MM.1S (cell line): Measurements from ENCODE around the gene DENND4A.

ENCODE experiments used
- EZH2 ChIP-seq: fragments of 300-600 bp; sonication (generic); optimal IDR thresholded peaks from 2 replicates; pipeline ENCODE3; 2017; ENCODE audit warnings: low read depth, mild to moderate bottlenecking, antibody characterized with exemption, low read length, mixed read lengths
- EZH2phosphoT487 ChIP-seq: fragments of 300-600 bp; sonication (generic); IDR thresholded peaks from 2 replicates; pipeline ENCODE4 v1.6.1; 2018; ENCODE audit warnings: antibody characterized with exemption, low read length
- TF ChIP-seq, protein P1 (sequence below): fragments of 300-600 bp; sonication (generic); IDR thresholded peaks from 2 replicates; pipeline ENCODE4 v1.5.1; 2016; ENCODE audit warnings: antibody characterized with exemption, low read length, mixed read lengths

DNA sequence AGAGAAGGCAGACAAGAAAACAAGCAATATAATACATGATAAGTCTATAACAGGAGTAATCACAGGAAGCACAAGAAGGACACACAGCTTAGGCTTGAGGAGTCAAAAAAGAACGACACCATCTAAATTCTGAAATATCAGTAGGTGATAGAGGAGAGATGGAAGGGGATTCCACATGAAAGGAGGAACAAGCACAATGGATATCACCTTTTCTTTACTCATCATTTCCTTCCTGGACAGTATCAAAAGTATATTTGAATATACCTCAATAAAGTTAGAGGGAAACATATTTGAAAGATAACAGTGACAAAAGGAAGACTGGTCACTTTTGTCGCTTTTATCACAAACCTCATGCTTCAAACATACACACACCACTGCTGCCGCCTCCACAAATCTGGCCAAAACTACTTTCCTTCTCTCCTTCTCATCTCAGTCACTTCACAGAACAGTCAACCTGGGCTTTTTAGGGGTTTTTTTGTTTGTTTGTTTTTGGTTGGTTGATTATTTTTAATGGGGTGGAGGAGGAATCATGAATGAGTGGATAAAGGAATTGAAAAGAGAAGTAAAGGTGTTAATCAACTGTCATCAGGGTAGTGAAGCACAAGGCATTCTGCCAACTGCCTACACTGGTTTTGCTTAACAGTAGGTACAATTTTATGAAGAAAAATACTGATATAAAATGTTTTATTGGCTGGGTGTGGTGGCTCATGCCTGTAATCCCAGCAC is 18.5 kb downstream of the DENND4A start:
- TF ChIP-seq, protein P1, sequence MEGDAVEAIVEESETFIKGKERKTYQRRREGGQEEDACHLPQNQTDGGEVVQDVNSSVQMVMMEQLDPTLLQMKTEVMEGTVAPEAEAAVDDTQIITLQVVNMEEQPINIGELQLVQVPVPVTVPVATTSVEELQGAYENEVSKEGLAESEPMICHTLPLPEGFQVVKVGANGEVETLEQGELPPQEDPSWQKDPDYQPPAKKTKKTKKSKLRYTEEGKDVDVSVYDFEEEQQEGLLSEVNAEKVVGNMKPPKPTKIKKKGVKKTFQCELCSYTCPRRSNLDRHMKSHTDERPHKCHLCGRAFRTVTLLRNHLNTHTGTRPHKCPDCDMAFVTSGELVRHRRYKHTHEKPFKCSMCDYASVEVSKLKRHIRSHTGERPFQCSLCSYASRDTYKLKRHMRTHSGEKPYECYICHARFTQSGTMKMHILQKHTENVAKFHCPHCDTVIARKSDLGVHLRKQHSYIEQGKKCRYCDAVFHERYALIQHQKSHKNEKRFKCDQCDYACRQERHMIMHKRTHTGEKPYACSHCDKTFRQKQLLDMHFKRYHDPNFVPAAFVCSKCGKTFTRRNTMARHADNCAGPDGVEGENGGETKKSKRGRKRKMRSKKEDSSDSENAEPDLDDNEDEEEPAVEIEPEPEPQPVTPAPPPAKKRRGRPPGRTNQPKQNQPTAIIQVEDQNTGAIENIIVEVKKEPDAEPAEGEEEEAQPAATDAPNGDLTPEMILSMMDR, result no peak
- TF ChIP-seq EZH2 (no peak), EZH2phosphoT487 (no peak)
